ENCODE measurements around the gene ITM2C.

DNA sequence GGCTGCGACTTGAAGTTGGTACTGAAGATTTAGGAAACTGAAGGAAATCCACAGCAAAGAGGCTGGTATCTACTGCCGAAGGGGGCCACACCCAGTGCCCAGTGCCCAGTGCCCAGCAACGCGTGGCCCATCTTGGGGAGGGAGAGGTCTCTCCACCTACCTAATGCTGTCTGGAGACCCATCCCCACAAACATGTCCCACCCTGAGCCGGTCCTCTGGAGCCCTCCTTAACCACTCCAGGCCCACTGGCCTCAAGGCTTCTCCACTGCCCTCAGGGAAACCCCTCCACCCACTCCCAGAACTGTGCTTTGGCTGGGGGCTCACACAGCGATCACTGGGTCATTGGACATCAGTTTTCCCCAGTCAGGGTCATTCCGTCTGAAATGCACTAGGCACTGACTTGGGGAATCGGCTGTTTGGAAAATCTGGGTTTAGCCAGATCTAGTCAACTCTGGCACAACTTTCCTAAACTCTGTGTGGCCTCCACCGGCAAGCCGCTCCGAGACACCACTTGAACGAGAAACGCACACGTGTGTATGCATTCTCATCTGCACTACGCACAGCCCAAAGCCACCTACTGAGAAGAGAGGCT lies 40.2 kb downstream of the ITM2C start:
- TF ChIP-seq, protein P1, sequence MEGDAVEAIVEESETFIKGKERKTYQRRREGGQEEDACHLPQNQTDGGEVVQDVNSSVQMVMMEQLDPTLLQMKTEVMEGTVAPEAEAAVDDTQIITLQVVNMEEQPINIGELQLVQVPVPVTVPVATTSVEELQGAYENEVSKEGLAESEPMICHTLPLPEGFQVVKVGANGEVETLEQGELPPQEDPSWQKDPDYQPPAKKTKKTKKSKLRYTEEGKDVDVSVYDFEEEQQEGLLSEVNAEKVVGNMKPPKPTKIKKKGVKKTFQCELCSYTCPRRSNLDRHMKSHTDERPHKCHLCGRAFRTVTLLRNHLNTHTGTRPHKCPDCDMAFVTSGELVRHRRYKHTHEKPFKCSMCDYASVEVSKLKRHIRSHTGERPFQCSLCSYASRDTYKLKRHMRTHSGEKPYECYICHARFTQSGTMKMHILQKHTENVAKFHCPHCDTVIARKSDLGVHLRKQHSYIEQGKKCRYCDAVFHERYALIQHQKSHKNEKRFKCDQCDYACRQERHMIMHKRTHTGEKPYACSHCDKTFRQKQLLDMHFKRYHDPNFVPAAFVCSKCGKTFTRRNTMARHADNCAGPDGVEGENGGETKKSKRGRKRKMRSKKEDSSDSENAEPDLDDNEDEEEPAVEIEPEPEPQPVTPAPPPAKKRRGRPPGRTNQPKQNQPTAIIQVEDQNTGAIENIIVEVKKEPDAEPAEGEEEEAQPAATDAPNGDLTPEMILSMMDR (IDR thresholded peaks at IDR 0.05): no peak
- no peak for TF ChIP-seq POLR2A (IDR thresholded peaks at IDR 0.05)

All from uterus (tissue), 2 donors.